GM18873 (cell line): Measurements from ENCODE around the gene CDH16.

Source experiments
- ATAC-seq: cut with Tn5 transposase; IDR thresholded peaks from one replicate; pipeline ENCODE4 v1.9.1; 2021; ENCODE audit warnings: mild to moderate bottlenecking, moderate library complexity, moderate number of reproducible peaks; ENCODE audit not compliant: unreplicated experiment, low FRiP score

Gene CDH16

DNA sequence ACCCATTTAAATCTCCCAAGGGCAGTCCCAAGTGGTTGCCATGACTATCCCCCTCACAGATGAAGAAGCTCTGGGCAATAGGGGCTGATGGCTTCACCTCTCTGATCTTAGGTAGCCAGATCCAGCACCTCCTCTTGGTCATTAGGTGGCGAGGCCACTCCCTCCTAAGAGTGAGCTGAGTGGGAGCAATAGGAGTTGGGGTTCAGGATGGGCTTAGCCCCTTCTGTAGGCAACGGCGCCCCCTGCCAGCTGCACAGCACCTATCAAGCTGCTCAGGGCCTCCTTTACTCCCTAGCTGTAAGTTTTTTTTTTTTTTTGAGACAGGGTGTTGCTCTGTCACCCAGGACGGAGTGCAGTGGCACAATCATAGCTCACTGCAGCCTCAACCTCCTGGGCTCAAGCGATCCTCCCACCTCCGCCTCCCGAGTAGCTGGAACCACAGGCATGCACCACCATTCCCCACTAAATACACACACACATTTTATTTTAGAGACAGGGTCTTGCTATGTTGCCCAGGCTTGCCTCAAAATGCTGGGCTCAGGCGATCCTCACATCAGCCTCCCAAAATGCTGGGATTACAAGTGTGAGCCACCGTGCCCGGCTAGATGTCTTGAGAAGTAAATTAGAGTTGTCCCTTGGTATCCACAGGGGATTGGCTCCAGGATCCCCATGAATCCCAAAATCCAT lies 10.2 kb upstream of the CDH16 start:
- no peak for ATAC-seq

DNA sequence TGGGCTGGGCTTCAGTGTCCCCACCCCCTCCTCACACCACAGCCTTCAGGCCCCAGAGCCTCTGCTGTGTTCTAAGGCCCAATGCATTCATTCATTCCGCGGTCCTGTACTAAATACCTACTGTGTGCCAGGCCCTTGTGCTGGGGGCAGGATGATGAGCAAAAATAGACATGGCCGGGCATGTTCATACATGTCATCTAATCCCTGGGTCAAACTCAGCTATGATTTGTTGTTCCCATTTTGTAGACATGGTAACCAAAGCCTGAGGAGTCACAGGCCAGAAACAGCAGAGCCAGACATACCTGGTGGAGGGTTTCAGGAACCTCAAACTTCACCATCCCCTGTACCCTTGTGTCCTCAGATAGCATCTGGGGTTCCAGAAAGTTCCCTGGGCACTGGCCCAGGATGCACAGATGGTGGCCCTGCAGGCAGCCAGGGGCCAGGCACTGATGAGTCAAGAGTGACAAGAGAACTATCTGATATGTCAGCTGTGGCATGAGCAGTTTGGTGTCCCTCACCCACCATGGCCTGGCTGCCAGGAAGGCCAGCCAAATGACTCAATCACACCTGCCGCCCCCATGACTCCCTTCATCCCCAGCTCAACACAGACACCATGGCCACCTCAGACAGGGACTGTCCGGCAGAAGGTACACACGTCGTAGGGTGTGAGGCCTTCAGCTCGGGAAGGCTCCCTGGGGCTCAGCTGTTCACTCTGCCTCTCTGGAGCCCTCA lies 9.4 kb upstream of the CDH16 start:
- ATAC-seq: no peak

DNA sequence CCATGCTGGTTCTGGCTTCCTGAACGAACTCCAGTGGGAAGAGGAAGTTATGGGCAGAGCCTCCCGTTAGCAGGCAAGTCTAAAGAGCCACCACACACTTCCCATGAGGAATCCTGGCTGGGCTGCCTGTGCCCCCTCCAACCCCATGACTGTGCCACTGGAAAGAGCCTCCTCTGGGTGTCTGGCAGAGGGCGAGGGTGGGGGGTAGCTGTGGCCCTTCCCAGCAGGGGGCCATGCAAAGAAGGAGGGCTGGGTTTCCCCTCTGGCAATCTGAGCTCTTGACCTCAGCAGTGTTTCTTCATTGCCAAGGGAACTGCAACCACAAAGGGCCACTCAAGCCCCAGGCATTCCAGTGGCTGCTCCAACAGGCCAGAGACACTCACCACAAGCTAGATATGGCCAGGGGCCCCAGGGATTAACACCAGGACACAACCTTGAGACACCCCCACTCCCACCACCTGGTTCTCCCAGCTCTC lies 8.3 kb upstream of the CDH16 start:
- ATAC-seq: no peak

DNA sequence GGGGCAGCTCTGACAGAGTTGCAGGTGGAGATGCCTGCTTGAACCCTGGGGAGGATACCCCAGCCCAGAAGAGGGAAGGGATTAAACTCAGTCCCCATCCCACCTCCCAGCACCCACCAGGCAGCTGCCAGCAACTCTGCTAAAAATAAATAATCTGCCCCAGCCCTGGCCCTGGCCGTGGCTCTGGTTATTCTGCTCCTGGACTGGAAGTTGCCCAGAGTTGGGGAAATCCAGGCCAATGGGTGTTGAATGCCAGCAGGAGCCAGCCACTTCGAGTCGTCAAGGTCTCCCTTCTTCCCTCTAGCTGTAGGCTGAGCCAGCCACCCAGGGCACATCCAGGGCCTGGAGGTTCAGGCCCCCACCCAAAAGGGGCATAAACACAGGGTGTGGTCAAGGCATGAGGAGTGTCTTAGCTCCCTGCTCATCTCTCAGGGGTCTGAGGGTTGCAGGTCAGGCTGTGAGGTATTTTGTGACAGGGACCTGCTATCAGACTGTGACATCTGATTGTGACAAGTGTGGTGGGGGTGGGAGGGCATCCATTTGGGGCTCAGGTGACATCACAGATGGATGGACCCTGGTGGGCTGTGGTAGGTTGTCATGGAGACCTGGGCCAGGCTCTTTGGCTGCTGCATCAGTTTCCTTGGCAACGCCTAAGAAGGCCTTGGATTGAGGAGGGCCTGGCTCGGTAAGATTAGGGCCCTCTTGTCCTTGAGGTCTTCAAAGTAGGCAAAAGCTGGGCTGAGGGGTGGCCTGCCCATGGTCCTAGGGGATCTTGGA lies 7.7 kb upstream of the CDH16 start:
- no peak for ATAC-seq

DNA sequence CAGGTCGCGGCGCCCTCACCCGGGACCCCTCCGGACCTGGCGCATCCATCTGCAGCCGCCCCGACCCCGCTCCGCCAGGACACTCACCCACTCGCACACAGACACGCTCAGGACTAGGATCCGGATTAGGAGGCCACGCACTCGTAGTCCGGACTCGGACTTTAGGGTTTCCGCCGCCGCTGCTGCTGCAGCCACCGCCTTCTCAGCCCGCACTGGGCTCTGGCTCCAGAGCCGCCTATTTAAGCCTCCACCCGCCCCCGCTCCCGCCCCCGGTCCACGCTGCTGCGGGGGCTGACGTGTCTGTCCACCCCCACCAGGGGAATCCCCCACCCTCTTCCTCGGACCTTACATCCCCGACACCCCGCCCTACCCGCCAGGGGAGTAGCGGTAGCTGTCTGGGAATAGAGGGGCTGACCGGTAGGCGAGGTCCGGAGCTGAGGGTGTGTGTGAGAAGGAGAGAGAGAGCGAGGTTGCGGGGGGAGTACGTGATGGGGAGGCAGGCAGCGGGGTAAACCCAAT lies 6.7 kb upstream of the CDH16 start, which contains the start of gene RRAD:
TSS of gene RRAD (minus strand) at position 214 of the 519 bp plus-strand sequence. CDS start 356 bp downstream, outside the sequence.
- no peak for ATAC-seq

DNA sequence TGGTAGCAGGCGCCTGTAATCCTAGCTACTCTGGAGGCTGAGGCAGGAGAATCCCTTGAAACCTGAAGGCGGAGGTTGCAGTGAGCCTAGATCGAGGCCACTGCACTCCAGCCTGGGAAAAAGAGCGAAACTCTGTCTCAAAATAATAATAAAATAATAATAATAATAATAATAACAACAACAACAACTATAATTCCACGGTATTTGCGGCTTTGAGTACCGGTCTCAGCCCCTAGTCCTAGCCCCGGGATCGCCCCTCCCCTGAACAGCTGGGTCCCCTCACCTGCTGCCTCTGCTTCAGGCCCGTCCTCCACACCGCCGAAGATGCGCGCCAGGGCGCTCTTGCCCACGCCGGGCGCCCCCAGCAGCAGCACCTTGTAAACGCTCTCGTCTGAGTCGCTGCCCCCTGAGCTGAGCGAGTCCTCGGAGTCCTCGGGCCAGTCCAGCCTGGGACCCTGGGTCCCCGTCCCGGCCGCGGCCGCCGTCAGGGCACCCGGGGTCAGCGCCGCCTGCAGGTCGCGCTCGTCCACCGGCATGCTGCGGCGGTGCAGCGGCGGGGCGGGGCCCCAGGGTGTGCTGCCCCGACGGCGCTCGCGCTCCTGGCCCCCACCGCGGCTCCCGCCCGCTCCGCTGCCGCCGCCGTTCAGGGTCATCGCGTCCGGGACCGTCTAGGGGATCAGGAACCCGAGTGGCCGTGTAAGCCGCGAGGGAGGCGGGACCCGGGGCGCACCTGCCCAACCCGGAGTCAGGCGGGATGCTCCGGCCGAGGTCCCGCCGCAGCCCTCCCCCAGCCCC lies 6.0 kb upstream of the CDH16 start:
- ATAC-seq: no peak

DNA sequence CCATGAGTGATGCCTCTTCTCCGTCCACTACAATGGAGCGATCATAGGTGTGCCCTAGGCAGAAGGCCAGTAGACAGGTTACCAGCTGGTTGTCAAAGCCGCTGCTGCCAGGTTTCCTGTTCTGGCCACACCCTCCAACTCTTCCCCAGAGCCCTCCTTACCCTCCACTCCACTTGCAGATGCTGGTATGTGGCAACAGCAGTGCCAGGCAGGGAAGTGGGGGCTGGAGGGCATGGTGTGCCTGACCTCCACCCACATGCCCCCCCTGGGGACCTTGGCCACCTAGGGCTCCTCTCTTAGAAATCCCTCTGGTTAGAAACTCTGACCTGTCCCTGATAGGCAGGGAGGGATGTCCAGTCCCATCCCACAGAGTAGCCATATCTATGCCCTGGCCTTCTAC lies 5.2 kb upstream of the CDH16 start:
- no peak for ATAC-seq

DNA sequence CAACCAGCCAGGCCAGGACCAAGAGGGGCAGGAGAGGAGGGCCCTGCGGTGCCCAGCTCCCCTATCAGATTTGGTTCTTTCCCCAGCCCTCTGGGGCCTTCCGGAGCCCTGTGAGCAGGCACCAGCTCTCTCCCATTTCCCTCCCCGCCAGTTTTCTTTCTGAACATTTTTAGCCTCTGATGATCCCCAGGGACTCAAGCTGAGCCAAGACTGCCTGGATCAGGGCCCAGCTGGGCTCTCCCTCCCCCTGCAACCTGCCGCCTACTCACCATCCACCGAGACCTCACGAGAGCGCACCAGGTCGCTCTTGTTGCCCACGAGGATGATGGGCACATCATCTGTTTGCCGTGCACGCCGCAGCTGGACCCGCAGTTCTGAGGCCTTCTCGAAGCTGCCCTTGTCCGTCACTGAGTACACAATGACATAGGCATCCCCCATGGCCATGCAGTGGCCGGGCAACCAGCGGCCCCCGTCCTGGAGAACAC lies 4.6 kb upstream of the CDH16 start:
- ATAC-seq: no peak

DNA sequence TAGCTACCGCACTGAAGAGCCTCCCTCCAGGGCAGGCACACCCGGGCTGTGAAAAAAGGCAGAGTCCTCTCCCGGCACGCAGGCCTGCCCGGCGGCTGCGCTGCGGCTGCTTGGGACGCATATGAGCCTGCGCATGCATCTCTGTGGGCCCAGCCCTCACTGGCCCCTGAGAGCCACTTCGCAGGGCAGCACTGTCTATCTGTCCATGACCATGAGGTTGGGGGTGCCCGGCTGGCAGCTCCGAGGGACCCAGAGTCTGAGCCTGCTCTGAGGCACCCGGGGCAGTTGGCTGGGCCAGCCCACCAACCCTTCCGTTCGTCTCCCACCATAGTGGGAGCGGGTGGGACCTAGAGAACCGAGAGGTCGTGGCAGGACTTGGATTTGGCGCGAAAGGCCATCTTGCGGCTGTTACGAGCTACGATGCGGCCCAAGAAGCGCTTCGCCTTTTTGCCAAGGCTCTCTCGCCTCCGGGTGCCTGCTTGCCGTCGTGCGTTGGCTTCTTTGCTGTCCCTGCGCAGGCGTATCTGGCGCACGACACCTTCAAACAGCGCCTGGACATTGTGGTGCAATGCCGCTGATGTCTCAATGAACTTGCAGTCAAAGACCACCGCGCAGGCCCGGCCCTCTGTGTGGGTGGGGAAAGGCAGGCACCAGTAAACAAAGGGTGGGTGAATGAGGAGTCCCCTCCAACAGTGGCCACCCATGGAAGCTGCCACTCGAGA lies 3.2 kb upstream of the CDH16 start:
- ATAC-seq: no peak

DNA sequence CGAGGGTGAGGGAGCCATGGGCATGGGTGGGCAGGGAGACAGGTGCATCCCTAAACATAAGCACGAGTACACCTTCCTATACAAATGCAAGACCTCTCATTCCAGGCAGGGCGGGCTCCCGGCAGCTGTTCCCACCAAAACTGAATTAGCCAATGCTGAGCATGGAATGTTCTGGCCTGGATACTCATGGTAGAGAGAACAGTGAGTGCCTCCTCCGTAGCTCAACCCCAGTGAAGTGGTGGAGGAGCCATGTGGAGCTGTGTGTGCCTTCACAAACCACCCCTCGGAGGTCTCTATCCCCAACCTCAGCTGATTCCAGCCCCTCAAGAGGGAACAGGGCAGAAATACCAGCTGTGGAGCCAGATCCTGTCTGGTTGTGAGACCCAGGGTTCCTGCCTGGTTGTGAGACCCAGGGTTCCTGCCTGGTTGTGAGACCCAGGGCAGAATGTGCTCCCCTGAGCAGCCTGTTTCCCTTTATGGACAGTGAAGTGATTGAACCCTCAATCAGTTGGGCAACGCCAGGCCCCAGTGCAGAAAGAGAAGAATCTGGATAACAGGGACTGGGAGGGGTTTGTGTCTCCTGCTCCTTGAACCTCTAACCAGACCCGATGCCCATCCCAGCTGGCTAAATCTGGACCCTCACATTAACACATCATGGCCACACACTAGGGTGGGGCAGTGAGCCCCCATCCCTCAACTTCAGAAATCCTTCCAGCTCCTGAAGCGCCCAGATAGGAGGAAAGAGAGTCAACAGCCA lies 2.4 kb upstream of the CDH16 start:
- ATAC-seq: no peak

DNA sequence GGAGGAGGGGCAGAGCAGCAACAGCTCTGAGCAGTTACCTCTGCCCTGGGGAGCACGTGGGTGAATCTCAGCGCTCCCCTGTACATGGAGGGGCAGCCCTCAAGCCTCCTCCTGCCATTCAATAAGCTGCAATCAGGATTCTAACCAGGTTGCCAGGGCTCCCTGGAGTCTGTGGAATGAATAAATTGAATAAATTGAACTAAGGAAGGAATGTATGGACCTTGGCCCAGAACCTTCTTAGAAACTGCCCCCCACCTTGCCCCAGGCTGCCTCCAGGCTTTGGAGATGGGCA lies 1.6 kb upstream of the CDH16 start:
- ATAC-seq: no peak

DNA sequence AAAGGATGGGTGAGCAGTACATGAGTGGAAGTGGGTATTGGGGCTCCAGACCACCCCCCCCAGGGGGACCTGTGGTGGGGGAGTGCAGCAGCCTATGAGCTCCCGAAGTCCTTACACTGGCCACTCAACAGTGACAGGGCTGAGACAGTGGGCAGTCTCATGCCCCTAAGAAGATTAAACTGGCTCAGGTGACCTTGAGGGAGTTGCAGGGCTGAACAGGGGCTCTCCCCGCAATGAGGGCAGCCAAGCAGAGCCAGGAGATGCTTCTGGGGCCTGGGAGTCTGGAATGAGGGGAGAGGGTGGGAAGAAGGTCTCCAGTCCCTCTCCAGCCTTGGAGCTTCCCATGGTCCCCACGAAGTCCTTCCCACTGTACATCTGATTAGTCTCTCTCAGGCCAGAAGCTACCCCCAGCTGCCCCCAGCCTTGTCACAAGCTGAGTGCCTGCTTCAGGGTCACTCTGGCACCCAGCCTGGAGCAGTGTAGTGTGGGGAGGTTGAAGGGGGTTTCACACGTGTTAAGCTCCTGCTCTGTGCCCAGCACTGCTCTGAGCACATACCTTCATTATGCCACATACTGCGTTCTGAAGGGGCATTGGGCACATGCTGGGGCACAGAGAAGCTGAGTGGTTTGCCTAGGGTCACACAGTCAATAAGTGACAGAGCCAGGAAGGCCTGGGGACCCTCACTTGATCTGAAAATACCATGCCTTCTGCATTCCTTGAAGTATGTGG lies 1.0 kb upstream of the CDH16 start:
- no peak for ATAC-seq

DNA sequence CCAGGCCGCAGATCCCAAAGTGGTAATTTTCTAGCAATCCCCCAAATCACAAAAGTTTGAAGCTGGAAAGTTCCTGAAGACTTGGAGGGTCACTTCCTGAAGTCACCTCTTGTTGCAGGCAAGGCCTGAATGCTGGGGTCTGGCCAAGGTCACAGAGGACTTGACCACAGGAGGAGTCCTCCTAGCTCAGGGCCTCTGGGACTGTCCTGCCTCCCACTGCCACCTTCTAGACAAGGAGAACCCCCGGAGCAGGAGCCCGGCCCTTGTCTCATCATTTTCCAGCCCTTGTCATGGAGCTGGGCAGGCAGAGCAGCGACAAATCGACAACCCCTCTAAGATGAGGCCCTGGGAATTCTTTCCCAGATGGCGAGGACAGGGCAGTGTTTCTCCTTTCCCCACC lies 330 bp downstream of the CDH16 start:
- ATAC-seq: no peak

DNA sequence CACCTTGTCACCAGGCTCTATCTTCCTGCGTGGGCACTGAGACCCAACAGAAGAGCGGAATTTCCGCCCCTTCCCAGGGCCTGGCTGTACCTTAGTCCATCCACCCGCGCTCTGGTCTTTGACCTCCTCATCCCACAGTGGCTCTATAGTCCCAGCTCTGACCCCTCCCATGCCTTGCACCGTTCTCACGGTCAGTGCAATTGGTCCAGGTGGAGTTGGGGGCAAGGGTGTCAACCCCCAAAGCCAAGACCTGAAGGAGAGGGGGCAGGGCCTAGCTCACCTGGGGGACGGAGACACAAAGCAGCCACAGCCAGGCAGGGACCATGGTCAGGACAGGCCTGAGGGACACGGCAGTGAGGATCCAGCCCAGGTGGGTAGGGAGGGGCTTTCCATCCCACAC lies 944 bp downstream of the CDH16 start:
- no peak for ATAC-seq

DNA sequence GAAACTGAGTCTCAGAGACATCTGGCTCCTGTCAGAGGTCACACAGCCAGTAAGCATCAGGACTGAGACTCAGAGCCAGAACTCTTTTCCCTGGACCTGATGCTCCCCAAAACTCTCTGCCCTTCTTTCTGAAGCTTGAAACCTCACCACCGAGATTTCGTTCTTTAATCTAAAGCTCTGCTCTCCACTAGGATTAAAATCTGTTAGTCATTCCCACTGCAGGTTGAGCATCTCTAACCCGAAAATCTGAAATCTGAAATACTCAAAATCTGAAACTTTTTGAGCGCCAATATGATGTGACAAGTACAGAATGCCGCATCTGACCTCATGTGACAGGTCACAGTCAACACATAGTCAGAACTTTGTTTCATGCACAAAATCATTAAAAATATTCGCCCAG lies 2.2 kb downstream of the CDH16 start:
- ATAC-seq: no peak

DNA sequence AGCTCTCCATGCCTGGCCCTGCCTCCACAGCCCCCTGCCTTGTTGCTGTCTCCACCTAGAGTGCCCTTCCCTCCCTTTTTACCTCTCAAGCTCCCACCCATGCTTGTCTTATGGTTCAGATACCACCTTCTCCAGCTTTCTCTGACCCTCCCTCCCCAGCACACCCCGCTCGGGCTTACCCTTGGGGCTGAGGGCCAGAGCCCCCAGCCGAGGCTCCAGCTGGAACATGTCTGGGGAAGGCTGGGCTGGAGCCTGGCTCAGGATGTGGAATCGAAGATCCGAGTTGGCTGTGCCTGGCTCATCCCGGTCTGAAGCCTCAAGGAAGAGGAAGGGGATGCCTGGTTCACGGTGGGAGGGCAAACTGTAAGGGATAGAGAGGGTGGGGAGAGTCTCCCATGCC lies 3.6 kb downstream of the CDH16 start:
- no peak for ATAC-seq

DNA sequence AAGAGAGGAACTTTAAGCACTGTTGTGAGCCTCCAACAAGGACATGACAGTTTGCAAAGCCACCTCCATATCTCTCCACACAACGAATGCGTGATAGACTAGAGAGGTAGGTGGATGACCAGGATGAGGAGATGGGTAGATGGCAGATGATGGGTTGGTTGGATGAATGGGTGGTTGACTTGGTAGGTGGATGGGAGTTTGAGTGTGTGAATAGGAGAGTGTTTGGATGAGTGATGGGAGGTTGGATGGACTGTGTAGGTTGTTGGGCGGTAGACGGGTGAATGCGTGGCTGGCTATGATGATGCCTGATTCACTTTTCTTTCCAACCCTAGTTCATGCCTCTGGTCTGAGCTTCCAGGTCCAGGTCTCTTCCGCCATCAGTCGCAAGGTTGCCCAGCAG lies 4.1 kb downstream of the CDH16 start:
- ATAC-seq: no peak

DNA sequence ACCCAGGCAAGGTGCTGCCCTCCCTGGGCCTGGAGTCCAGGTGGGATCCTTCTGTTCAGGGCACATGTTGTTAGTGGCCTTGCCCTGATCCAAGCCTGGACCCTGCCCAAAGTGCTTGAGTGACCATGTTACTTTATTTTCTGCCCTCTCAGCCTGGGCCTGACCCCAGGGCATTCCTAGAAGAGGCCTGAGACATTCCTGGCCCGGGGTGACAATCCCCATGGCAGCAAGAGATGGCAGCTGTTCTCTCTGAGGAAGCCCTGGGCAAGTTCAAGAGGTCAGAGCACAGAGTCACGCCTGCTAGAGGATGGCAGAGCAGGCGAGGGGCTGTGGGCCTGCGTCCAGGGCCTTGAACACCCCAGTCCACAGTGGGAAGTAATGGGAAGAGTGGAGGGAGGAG lies 5.0 kb downstream of the CDH16 start:
- no peak for ATAC-seq
